CD4-positive, alpha-beta T cell (primary cell): Measurements from ENCODE around the gene HTR6. TPM values are rescaled to one million over a fixed set of nuclear protein-coding genes. Genes with fewer than 3 reads are reported as not detected.

Experiments used
- ATAC-seq: fragments of 200-7000 bp; cut with Tn5 transposase; one replicate; pipeline ENCODE4 v1.10.0; 2022; ENCODE audit warnings: mild to moderate bottlenecking; ENCODE audit not compliant: poor library complexity
- CTCF ChIA-PET: fragments of 350-600 bp; sonication (Branson Sonifier 250); formaldehyde crosslinking; loops from one replicate; lab custom pipeline; 2021; ENCODE audit warnings: antibody characterized with exemption, inconsistent platforms; lab: Charles Lee
- POLR2A ChIA-PET: fragments of 350-600 bp; sonication (Branson Sonifier 250); formaldehyde crosslinking; loops from one replicate; lab custom pipeline; 2021; ENCODE audit warnings: antibody characterized with exemption, inconsistent platforms; lab: Charles Lee
- DNase-seq, 14 experiments: peaks; one replicate each; pipeline ENCODE4 v3.0.0-alpha.2; 2013 to 2020; ENCODE audit warnings: mixed read lengths in 2 of 14
- H3K27ac ChIP-seq, 2 donors: one replicate each; pipeline versions ENCODE4 v1.5.1 to v1.7.0; 2013; ENCODE audit warnings: low read length in 2 of 2, low read depth in 1 of 2, mild to moderate bottlenecking in 1 of 2
- H3K27me3 ChIP-seq, 2 experiments: 1 replicate in 1 of 2; 2 replicates in 1 of 2; pipeline versions ENCODE4 v1.6.1 to v1.7.0; 2013; ENCODE audit warnings: low read length in 2 of 2, control low read depth in 1 of 2, mild to moderate bottlenecking in 1 of 2, moderate library complexity in 1 of 2; ENCODE audit not compliant: insufficient read depth in 2 of 2, control insufficient read depth in 1 of 2
- H3K36me3 ChIP-seq: one replicate; pipeline ENCODE4 v1.6.1; 2013; ENCODE audit warnings: low read length, control low read depth; ENCODE audit not compliant: insufficient read depth
- H3K4me1 ChIP-seq: one replicate; pipeline ENCODE4 v1.6.1; 2013; ENCODE audit warnings: low read length, control low read depth; ENCODE audit not compliant: insufficient read depth
- H3K4me3 ChIP-seq: one replicate; pipeline ENCODE4 v1.5.1; 2013; ENCODE audit warnings: mild to moderate bottlenecking, low read length, moderate library complexity
- H3K9me3 ChIP-seq, 2 experiments: 1 replicate in 1 of 2; 2 replicates in 1 of 2; pipeline versions ENCODE4 v1.6.1 to v1.7.0; 2013; ENCODE audit warnings: low read length in 2 of 2, mild to moderate bottlenecking in 2 of 2, control low read depth in 1 of 2, moderate library complexity in 1 of 2; ENCODE audit not compliant: control insufficient read depth in 1 of 2, insufficient read depth in 1 of 2
- H3K27ac Mint-ChIP-seq: one replicate; pipeline ENCODE4 v1.8.0; 2020; ENCODE audit warnings: mixed read lengths
- H3K27me3 Mint-ChIP-seq: one replicate; pipeline ENCODE4 v1.8.0; 2021; ENCODE audit warnings: mixed read lengths
- H3K36me3 Mint-ChIP-seq: one replicate; pipeline ENCODE4 v1.8.0; 2021; ENCODE audit warnings: low read depth, mixed read lengths
- H3K4me1 Mint-ChIP-seq: one replicate; pipeline ENCODE4 v1.8.0; 2021; ENCODE audit warnings: low read depth, mixed read lengths
- H3K4me3 Mint-ChIP-seq: one replicate; pipeline ENCODE4 v1.8.0; 2020; ENCODE audit warnings: mild to moderate bottlenecking, mixed read lengths
- H3K9me3 Mint-ChIP-seq: one replicate; pipeline ENCODE4 v1.8.0; 2020; ENCODE audit warnings: mixed read lengths
- CTCF ChIP-seq: fragments of 200-600 bp; IDR thresholded peaks from one replicate; pipeline ENCODE4 v1.8.0; 2022; ENCODE audit warnings: antibody characterized with exemption, mild to moderate bottlenecking
- intact Hi-C, 2 experiments: fragments of 100-400 bp; cut with DNase I in 1 of 2; cut with micrococcal nuclease in 1 of 2; formaldehyde crosslinking; loops; one replicate each; pipeline versions ENCODE4 v1.15.1 to v1.9.0; 2023 to 2025; cut with DNase I, micrococcal nuclease
- total RNA-seq, 174 experiments: library from RNA in 2 of 174; stranded (reverse) in 2 of 174; gene quantifications; one replicate each; pipeline ENCODE4 v1.2.3 and lab custom pipeline; 2021 to 2026

HTR6 gene
- total RNA-seq, 2 experiments from 2014 or later, result 2.1 to 2.2 TPM

GRCh38 chr1:19678931-19679453, 14.3 kb downstream of the HTR6 start:
- H3K9me3 ChIP-seq, result no peaks in the 10 kb centered on the region
- H3K4me3 ChIP-seq, result no peak overlapping the region
- Mint-ChIP-seq H3K4me1 (peaks cover 5% of the 10 kb centered on the region), H3K4me3 (no peak overlapping the region), H3K9me3 (no peaks in the 10 kb centered on the region), H3K27me3 (no peaks in the 10 kb centered on the region), H3K27ac (no peak overlapping the region), H3K36me3 (peaks cover 6% of the 10 kb centered on the region)
- intact Hi-C loops, result no loop called here
- H3K27ac ChIP-seq, result no peak overlapping the region
- peaks cover 15% of the 10 kb centered on the region for H3K36me3 ChIP-seq
- ATAC-seq (no peak), DNase-seq (no peak)
- ChIA-PET CTCF (no interaction called here), POLR2A (no interaction called here)
- H3K4me1 ChIP-seq, result no peaks in the 10 kb centered on the region
- TF ChIP-seq CTCF, result no peak
- peaks cover 0 to 8% of the 10 kb centered on the region in 2 experiments for H3K27me3 ChIP-seq

GRCh38 chr1:19679691-19680090, 15.0 kb downstream of the HTR6 start:
- intact Hi-C loops, result no loop called here
- no peak for TF ChIP-seq CTCF
- H3K4me1 ChIP-seq, result no peaks in the 10 kb centered on the region
- Mint-ChIP-seq H3K27me3 (no peaks in the 10 kb centered on the region), H3K4me3 (no peak overlapping the region), H3K4me1 (peaks cover 5% of the 10 kb centered on the region), H3K36me3 (peaks cover 10% of the 10 kb centered on the region), H3K27ac (no peak overlapping the region), H3K9me3 (no peaks in the 10 kb centered on the region)
- peaks cover 0 to 8% of the 10 kb centered on the region in 2 experiments for H3K27me3 ChIP-seq
- H3K27ac ChIP-seq, result no peak overlapping the region
- no peak for DNase-seq
- no peaks in the 10 kb centered on the region for H3K9me3 ChIP-seq
- no peak for ATAC-seq
- peaks cover 15% of the 10 kb centered on the region for H3K36me3 ChIP-seq
- POLR2A ChIA-PET, result no interaction called here
- CTCF ChIA-PET, result no interaction called here
- H3K4me3 ChIP-seq, result no peak overlapping the region

- no peak overlapping the region for H3K27ac Mint-ChIP-seq
- Histone ChIP-seq H3K4me3 (no peak overlapping the region), H3K9me3 (no peaks in the 10 kb centered on the region), H3K27me3 (peaks cover 0 to 1% of the 10 kb centered on the region in 2 experiments), H3K4me1 (no peaks in the 10 kb centered on the region), H3K36me3 (peaks cover 19% of the 10 kb centered on the region), H3K27ac (no peak overlapping the region)
- ChIA-PET POLR2A (no interaction called here), CTCF (no interaction called here)
- TF ChIP-seq CTCF, result no peak
- intact Hi-C loops, result no loop called here
- H3K4me3 Mint-ChIP-seq, result no peak overlapping the region
- peaks cover 5% of the 10 kb centered on the region for H3K4me1 Mint-ChIP-seq
- H3K36me3 Mint-ChIP-seq, result peaks cover 10% of the 10 kb centered on the region
- no peaks in the 10 kb centered on the region for H3K27me3 Mint-ChIP-seq
- ATAC-seq, result no peak
- H3K9me3 Mint-ChIP-seq, result no peaks in the 10 kb centered on the region
- DNase-seq, result no peak
These were observed 16.0 kb downstream of the HTR6 start for GRCh38 chr1:19680644-19681043.
